HL-60/S4 (cell line): ENCODE measurements around the gene MYO5B.

ENCODE experiments used
- in situ Hi-C: fragments of 300-500 bp; cut with MboI; formaldehyde crosslinking; loops from 2 replicates; pipeline ENCODE4 v1.14.3; 2022; ENCODE audit warnings: low sequenced_read_pairs

MYO5B gene

DNA sequence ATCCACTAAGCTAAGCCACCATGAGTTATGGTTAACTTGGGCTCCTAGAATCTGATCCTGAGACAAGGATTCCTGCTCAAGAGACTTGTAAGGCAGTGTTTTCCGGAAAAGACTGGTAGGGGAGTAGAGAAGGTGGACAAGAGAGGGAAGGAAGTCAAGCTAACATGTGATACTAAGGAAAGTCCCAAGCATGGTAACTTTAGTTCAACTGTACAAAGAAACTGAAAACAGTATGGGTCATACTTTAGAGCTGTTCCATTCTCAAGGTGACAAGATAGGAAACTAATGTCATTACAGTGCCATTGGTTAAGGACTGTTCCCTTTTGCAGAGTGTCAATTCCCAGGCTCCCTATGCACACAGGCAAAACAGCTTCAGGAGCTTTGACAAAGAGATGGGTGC, 5.8 kb downstream of the MYO5B start:
- in situ Hi-C loops, result no loop called here

GRCh38 chr18:50188652-50189051, 6.3 kb downstream of the MYO5B start:
- in situ Hi-C loops, result no loop called here

GRCh38 chr18:50187659-50188058, 7.3 kb downstream of the MYO5B start:
- in situ Hi-C loops, result no loop called here

DNA sequence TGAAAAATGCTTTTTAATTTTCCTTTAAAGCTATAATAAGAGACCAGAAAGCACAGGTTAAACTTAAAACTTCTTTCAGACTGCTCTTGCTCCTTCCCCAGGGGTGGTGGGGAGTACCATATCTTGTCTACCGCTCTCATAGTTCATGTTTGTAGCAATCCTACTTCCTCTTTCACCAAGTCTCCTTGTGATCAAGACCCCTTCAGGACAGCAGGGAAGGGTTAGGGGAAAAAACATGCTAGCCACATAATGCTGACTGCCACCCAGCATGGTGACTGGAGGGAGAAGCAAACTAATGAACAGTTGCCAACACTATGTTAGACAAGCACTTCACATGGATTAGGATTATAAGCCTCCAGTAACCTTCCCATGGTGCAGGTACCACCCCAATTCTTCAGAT, 8.6 kb downstream of the MYO5B start:
- in situ Hi-C loops, result no loop called here

DNA sequence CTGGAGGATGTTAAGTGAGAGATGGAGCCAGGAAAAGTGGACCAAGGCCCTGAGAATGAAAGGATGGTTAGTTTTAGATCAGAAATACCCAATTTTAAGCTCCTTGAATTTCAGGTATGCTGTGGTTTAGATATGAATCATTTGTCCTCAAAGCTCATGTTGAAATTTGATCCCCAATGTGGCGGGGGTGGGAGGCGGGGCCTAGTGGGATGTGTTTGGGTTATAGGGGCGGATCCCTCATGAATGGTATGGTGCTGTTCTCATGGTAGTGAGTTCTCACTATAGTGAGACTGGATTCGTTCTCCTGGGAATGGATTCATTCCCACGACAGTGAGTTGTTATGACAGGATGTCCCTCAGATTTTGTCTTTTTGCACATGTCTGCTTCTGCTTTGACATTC, 11.4 kb downstream of the MYO5B start:
- in situ Hi-C loops, result no loop called here

- in situ Hi-C loops, result no loop called here
These were observed 12.4 kb downstream of the MYO5B start for GRCh38 chr18:50182511-50182910.

- in situ Hi-C loops, result no loop called here
These were observed 13.4 kb downstream of the MYO5B start for GRCh38 chr18:50181590-50181989.

DNA sequence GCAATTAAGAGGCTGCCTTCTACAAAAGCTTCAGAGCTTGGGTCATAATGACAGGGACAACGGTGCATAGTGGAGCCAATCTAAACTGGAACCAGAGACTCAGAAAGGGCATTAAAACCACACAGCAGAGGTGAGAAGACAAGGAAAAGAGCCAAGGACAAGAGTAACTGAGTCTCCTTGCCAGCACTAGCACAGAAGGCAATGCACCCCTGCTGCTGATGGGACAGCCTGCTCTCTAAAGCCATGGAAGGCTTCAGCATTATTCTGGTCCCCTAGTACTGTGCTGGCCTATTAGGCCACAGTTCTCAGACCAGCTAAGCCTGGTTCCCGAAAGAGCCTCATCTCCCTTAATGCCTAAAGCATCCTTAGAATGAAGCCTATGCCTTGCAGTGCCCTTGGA, 15.5 kb downstream of the MYO5B start:
- in situ Hi-C loops, result no loop called here

- in situ Hi-C loops, result no loop called here
These were observed 17.5 kb downstream of the MYO5B start for GRCh38 chr18:50177294-50177992.

DNA sequence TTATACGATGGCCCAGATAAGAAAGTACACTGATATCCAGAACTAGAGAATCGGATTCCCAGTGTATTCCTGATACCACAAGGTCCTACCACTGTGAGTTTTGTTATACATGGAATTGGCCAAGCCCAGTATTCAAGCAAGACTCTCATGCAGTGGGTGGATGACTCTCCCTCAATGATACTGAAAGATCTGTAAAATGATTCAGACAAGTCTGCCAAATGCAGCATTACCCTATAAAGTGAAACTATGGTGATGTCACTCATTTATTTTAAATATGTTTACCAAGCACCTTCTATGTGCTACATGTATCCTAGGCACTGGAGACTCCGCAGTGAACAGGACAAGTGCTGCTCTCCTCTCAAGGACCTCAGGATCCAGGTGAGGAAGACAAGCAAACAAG, 22.6 kb downstream of the MYO5B start:
- in situ Hi-C loops, result no loop called here

DNA sequence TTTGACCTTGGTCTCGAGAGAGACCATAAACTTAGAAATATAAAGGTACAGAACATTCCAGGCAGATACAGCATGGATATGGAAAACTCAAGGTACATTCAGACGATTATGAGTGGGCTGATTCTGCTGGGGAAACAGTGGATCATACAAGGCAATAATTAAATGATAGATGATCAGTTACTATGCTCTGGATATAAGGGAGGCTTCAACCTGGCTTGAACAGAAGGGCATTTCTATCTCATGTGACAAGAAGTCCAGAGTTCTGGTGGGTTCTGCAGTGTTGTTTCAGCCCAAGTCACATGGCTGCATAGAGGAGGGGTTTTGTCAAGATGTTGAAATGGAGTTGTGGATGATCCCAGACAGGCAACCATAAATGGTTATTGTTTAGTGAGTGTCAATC, 23.5 kb downstream of the MYO5B start:
- in situ Hi-C loops, result no loop called here

GRCh38 chr18:50170004-50170403, 24.9 kb downstream of the MYO5B start:
- in situ Hi-C loops, result no loop called here

GRCh38 chr18:50169149-50169548, 25.8 kb downstream of the MYO5B start:
- in situ Hi-C loops, result no loop called here

DNA sequence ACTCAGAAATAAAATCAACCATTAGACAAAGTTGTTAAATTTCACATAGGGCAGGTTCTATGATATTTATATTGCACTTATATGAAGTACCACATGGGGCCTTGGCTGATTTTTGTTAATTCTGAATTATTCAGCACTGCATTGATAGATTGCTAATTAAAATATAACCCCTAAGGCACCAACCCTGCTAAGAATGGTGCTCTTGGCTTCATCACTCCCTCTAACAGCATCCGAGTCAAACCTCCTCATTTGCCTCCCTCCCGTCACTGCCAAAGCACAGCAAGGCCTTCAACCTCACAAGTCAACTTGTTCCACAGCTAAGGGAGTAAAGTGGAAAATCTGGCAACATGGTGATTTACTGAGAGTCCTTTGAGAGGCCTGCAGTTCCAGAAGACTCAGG, 27.0 kb downstream of the MYO5B start:
- in situ Hi-C loops, result no loop called here

- in situ Hi-C loops, result no loop called here
These were observed 28.0 kb downstream of the MYO5B start for GRCh38 chr18:50166901-50167300.

DNA sequence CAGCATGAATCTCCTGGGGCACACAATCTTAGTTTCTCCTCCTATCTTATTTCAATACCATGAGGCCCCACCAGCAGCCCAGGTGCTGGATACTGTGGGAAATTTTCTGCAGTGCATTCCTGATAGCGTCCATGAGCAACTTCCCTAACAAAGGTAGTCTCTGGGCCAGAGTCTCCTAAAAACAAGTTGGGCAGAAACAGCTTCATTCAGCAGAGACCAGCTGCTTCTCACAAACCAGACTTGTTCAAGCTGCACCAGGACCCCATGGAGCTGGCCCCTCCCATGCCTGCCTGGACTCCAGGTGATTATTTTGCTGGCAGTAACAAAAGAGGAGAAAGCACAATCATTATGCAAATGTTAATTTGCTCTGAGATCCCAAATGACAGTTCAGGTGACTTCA, 31.4 kb downstream of the MYO5B start:
- in situ Hi-C loops, result no loop called here

DNA sequence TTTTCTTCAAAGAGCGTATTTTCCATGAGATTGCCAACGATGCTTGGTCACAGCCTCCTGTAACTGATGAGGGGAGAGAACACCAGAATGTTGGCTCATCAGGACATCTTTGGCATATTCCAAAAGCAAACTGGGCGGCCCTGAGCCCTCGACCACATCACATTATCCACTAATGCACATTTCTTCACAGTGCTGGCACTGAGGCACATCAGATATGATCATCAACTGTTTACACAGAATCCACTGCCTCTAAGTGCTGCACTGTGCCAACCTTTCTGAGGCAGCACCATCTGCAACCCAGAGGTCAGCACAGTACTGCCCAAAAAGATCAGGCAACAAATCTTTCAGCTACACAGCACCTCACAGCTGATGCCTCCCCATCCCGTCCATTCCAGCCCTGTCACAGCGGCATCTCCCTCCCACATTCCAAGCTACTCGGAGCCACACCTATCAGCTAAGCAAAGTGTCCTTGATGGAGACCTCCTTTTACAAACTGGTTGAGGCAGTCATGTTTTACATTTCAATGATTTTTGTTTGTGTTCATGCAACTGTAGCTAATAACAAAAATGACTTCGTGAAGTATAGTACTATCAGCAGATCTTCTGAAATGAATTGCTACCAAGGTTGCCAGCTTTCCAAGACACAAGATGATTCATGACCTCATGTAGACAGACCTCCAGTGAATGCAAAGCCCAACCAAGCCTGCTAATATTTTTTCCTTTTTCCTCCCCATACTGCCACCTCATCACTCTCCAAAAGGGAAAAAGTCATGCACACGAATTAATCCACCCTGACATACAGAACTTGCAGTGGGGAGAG, 32.3 kb downstream of the MYO5B start:
- in situ Hi-C loops, result no loop called here

DNA sequence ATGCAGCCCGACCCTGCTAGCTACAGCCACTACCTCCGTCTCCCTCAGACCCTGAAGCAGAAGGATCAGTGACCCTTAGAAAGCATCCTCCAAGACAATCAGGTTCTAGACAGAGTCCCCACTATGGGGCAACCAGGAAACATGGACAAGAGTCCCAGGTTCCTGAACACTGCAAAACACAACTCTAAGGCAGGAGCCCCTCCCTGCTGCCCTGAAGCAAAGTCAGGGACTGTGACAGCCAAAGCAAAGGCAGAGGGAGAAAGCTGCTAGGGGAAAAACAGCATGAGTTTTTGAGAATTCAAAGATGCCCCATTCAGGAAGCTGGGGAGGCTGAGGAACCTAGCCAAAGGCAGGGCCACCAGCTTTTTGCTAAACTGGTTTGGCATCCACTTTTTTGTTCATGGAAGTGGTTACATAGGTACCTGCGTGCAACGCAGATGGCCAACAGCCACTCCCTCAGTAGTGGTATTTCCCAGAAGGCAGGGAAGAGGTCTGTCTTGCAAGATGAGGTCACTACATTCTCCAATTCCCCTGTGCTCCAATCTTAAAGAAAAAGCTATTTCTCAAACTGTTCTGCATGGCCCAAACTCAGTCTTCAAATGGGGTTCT, 33.2 kb downstream of the MYO5B start:
- in situ Hi-C loops, result no loop called here

DNA sequence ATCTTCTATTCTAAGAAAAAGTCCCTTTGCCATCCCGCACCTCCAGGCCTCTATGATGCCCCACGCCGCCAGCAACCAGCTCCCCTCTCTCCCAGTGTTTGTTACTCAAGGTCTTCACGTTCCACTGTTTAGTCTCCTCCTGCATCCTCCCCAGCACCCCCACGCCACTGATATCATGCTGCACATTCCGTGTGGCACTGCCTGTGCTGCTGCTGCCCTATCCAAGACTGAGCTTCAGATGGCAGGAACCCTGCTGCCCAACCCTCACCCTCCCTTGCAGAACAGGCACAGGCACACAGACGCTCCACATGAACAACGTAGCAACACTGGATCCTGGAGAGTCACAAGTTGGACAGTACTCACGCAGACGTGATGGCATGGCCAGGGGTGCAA, 35.3 kb downstream of the MYO5B start:
- in situ Hi-C loops, result no loop called here

- in situ Hi-C loops, result no loop called here
These were observed 35.9 kb downstream of the MYO5B start for GRCh38 chr18:50158866-50159653.

- in situ Hi-C loops, result no loop called here
These were observed 39.5 kb downstream of the MYO5B start for GRCh38 chr18:50155406-50155805.
